HCT116 (cell line): Measurements from ENCODE around the gene DNASE2B. TPM values are rescaled to one million over a fixed set of nuclear protein-coding genes. Genes with fewer than 3 reads are reported as not detected.

Experiments
- ATAC-seq: fragments of 200-7000 bp; cut with Tn5 transposase; 2 replicates; pipeline ENCODE4 v1.9.1; 2020; ENCODE audit warnings: mild to moderate bottlenecking, moderate library complexity
- BruUV-seq: library from RNA; stranded (reverse); fragments of 400-500 nt; replicated peaks from 2 replicates; lab custom pipeline; 2021; lab: Mats Ljungman, UMichigan
- CTCF ChIA-PET: fragments of 300-600 bp; sonication (Branson Sonifier 250); formaldehyde crosslinking; loops from one replicate; lab custom pipeline; 2021; ENCODE audit warnings: antibody characterized with exemption; lab: Charles Lee
- POLR2A ChIA-PET: fragments of 300-600, 350-600 bp; sonication (Branson Sonifier 250); formaldehyde crosslinking; loops from one replicate; lab custom pipeline; 2021; ENCODE audit warnings: antibody characterized with exemption; lab: Charles Lee
- RAD21 ChIA-PET, 2 experiments: fragments of 300-600 bp; sonication (Branson Sonifier 250); formaldehyde crosslinking; loops; one replicate each; lab custom pipeline; 2023; ENCODE audit warnings: low total read pairs in 2 of 2; ENCODE audit not compliant: uncharacterized antibody in 2 of 2, unreplicated experiment in 2 of 2, low non-redundant PET in 1 of 2; lab: Charles Lee
- DNase-seq: peaks from one replicate; pipeline ENCODE4 v3.0.0-alpha.2; 2010; ENCODE audit warnings: low read depth, low spot score
- H2AFZ ChIP-seq: fragments of 200-600 bp; shearing (Covaris generic), sonication (generic); 2 replicates; pipeline ENCODE4 v1.6.1; 2017; ENCODE audit warnings: low read depth, mixed run types, mixed read lengths, antibody characterized with exemption, low read length; ENCODE audit not compliant: poor library complexity, severe bottlenecking
- H3K27ac ChIP-seq: 2 replicates; pipeline ENCODE4 v1.5.1; 2012; ENCODE audit warnings: low read depth, low read length
- H3K27me3 ChIP-seq: fragments of 200-600 bp; sonication (generic); 2 replicates; pipeline ENCODE4 v1.6.1; 2016; ENCODE audit warnings: mixed run types, low read length, mixed read lengths; ENCODE audit not compliant: insufficient read depth
- H3K36me3 ChIP-seq, 2 experiments: fragments of 200-500 bp in 1 of 2; fragments of 200-600 bp in 1 of 2; sonication (Bioruptor generic) in 1 of 2; sonication (generic) in 1 of 2; 2 replicates each; pipeline versions ENCODE4 v1.5.1 to v1.6.1; 2014 to 2016; ENCODE audit warnings: low read length in 2 of 2, inconsistent platforms in 1 of 2, mixed read lengths in 1 of 2, mixed run types in 1 of 2; ENCODE audit not compliant: insufficient read depth in 2 of 2, control insufficient read depth in 1 of 2
- H3K4me1 ChIP-seq, 2 experiments: fragments of 200-600 bp in 1 of 2; sonication (generic) in 1 of 2; 2 replicates each; pipeline versions ENCODE4 v1.5.1 to v1.6.1; 2012 to 2017; ENCODE audit warnings: low read length in 2 of 2, inconsistent platforms in 1 of 2, mild to moderate bottlenecking in 1 of 2, mixed read lengths in 1 of 2, mixed run types in 1 of 2, moderate library complexity in 1 of 2; ENCODE audit not compliant: insufficient read depth in 2 of 2, control insufficient read depth in 1 of 2
- H3K4me2 ChIP-seq: fragments of 200-600 bp; sonication (generic); 2 replicates; pipeline ENCODE4 v1.6.1; 2017; ENCODE audit warnings: mixed run types, low read length, mixed read lengths
- H3K4me3 ChIP-seq, 2 experiments: fragments of 200-600 bp in 1 of 2; sonication (generic) in 1 of 2; replicated peaks in 1 of 2; 2 replicates each; pipeline ENCODE4 v1.5.1; 2011 to 2016; ENCODE audit warnings: low read length in 2 of 2, control low read depth in 1 of 2, low read depth in 1 of 2, mild to moderate bottlenecking in 1 of 2, mixed read lengths in 1 of 2, mixed run types in 1 of 2
- H3K79me2 ChIP-seq: fragments of 200-600 bp; sonication (generic); 2 replicates; pipeline ENCODE4 v1.6.1; 2017; ENCODE audit warnings: mild to moderate bottlenecking, mixed run types, low read length, moderate library complexity, mixed read lengths; ENCODE audit not compliant: insufficient read depth
- H3K9ac ChIP-seq: fragments of 200-600 bp; sonication (generic); 2 replicates; pipeline ENCODE4 v1.6.1; 2016; ENCODE audit warnings: low read length, mixed read lengths
- H3K9me2 ChIP-seq: fragments of 200-600 bp; sonication (generic), shearing (Covaris generic); 2 replicates; pipeline ENCODE4 v1.6.1; 2017; ENCODE audit warnings: mixed run types, mild to moderate bottlenecking, moderate library complexity; ENCODE audit not compliant: insufficient read depth
- H3K9me3 ChIP-seq, 2 experiments: fragments of 200-500 bp in 1 of 2; fragments of 200-600 bp in 1 of 2; sonication (Bioruptor generic) in 1 of 2; sonication (generic) in 1 of 2; 2 replicates each; pipeline ENCODE4 v1.6.1; 2014 to 2017; ENCODE audit warnings: low read length in 2 of 2, mixed read lengths in 2 of 2, inconsistent platforms in 1 of 2, low read depth in 1 of 2, mild to moderate bottlenecking in 1 of 2, mixed run types in 1 of 2, moderate library complexity in 1 of 2; ENCODE audit not compliant: control insufficient read depth in 1 of 2, insufficient read depth in 1 of 2
- H4K20me1 ChIP-seq: fragments of 200-600 bp; sonication (generic), shearing (Covaris generic); 2 replicates; pipeline ENCODE4 v1.6.1; 2017; ENCODE audit warnings: mixed run types, mild to moderate bottlenecking, moderate library complexity; ENCODE audit not compliant: insufficient read depth
- CBX3 ChIP-seq: IDR thresholded peaks from 2 replicates; pipeline ENCODE4 v1.6.1; 2012; ENCODE audit warnings: low read depth
- CTCF ChIP-seq, 3 experiments: fragments of 200-600 bp in 1 of 3; sonication (generic) in 1 of 3; IDR thresholded peaks in 2 of 3; conservative IDR thresholded peaks in 1 of 3; 2 replicates each; pipeline ENCODE4 v1.5.1; 2012 to 2017; ENCODE audit warnings: low read depth in 2 of 3, low read length in 2 of 3, antibody characterized with exemption in 1 of 3, borderline replicate concordance in 1 of 3, control low read depth in 1 of 3, mild to moderate bottlenecking in 1 of 3, mixed read lengths in 1 of 3, mixed run types in 1 of 3, moderate library complexity in 1 of 3; ENCODE audit not compliant: insufficient read depth in 1 of 3
- EGR1 ChIP-seq: IDR thresholded peaks from 2 replicates; pipeline ENCODE4 v1.6.1; 2012; ENCODE audit warnings: low read depth
- ELF1 ChIP-seq: IDR thresholded peaks from 2 replicates; pipeline ENCODE4 v1.6.1; 2012; ENCODE audit warnings: low read depth, borderline replicate concordance
- EZH2 ChIP-seq: fragments of 200-600 bp; sonication (generic); IDR thresholded peaks from 2 replicates; pipeline ENCODE4 v1.6.1; 2017; ENCODE audit warnings: antibody characterized with exemption, mixed run types
- EZH2phosphoT487 ChIP-seq: fragments of 200-600 bp; IDR thresholded peaks from 2 replicates; pipeline ENCODE4 v1.6.1; 2018; ENCODE audit warnings: antibody characterized with exemption, borderline replicate concordance
- JUND ChIP-seq: IDR thresholded peaks from 2 replicates; pipeline ENCODE4 v1.6.1; 2012
- POLR2AphosphoS5 ChIP-seq: IDR thresholded peaks from 2 replicates; pipeline ENCODE4 v1.6.1; 2011; ENCODE audit warnings: mild to moderate bottlenecking, low read depth, low read length, moderate library complexity
- RAD21 ChIP-seq: IDR thresholded peaks from 2 replicates; pipeline ENCODE4 v1.6.1; 2012; ENCODE audit warnings: low read depth, mild to moderate bottlenecking
- SIN3A ChIP-seq: IDR thresholded peaks from 2 replicates; pipeline ENCODE4 v1.6.1; 2012; ENCODE audit warnings: low read depth
- SP1 ChIP-seq: IDR thresholded peaks from 2 replicates; pipeline ENCODE4 v1.6.1; 2012; ENCODE audit warnings: low read depth
- SRF ChIP-seq: IDR thresholded peaks from 2 replicates; pipeline ENCODE4 v1.6.1; 2012; ENCODE audit warnings: low read depth
- TCF7L2 ChIP-seq: IDR thresholded peaks from 2 replicates; pipeline ENCODE4 v1.7.0; 2011; ENCODE audit warnings: borderline replicate concordance, inconsistent platforms; ENCODE audit not compliant: insufficient read depth, insufficient read length; ENCODE audit errors: extremely low read depth
- YY1 ChIP-seq: IDR thresholded peaks from 2 replicates; pipeline ENCODE4 v1.6.1; 2011; ENCODE audit warnings: low read length, low read depth, moderate library complexity, mild to moderate bottlenecking; ENCODE audit not compliant: insufficient replicate concordance; ENCODE audit errors: extremely low read depth
- ZBTB33 ChIP-seq: IDR thresholded peaks from 2 replicates; pipeline ENCODE4 v1.6.1; 2011; ENCODE audit warnings: mild to moderate bottlenecking, low read length, moderate library complexity; ENCODE audit not compliant: insufficient replicate concordance; ENCODE audit errors: extremely low read depth
- ZFX ChIP-seq: fragments of 450-650 bp; IDR thresholded peaks from 2 replicates; pipeline ENCODE4 v1.6.1; 2017
- ZNF274 ChIP-seq: fragments of 200-500 bp; sonication (Bioruptor generic); IDR thresholded peaks from 2 replicates; pipeline ENCODE4 v1.6.1; 2014; ENCODE audit warnings: mild to moderate bottlenecking, low read depth, low read length, inconsistent platforms
- intact Hi-C: fragments of 100-400 bp; cut with micrococcal nuclease; formaldehyde crosslinking; loops from 2 replicates; pipeline ENCODE4 v1.10.0; 2022
- total RNA-seq: library from RNA; stranded (reverse); gene quantifications from one replicate; pipeline ENCODE4 v1.2.1, GENCODE V29; 2021; ENCODE audit not compliant: unreplicated experiment
- TF ChIP-seq, protein P1 (sequence below): IDR thresholded peaks from 2 replicates; pipeline ENCODE4 v1.6.1; 2012
- TF ChIP-seq, protein P2 (sequence below): IDR thresholded peaks from 2 replicates; pipeline ENCODE4 v1.6.1; 2012

The DNASE2B gene
- total RNA-seq, 1 experiment from 2014 or later: 0.42 TPM

GRCh38 chr1:84365225-84366221 lies 32.8 kb upstream of the DNASE2B start:
- ChIA-PET POLR2A (interaction anchor here (0.7 to 3.0 kb wide), 10 partner anchors 9 to 221 kb away, joined by 3 to 9 read pairs (median 4); partner anchors contain the start of genes PRKACB and SAMD13), RAD21 (no interaction called here), CTCF (no interaction called here)
- Histone ChIP-seq H2AFZ (no peak overlapping the region), H3K9ac (peak overlapping the region; percentile 54), H3K27me3 (no peaks in the 10 kb centered on the region), H3K27ac (peak overlapping the region; percentile 99), H3K4me3 (peak overlapping the region in 1 of 2 experiments; percentile 1; a peak in 1 of 4 replicates), H4K20me1 (no peaks in the 10 kb centered on the region), H3K4me2 (peak overlapping the region; percentile 56), H3K9me3 (no peaks in the 10 kb centered on the region), H3K79me2 (no peaks in the 10 kb centered on the region), H3K36me3 (0 out of 4 replicates have a peak, but pooled peaks cover 0 to 4% of the 10 kb centered on the region in 2 experiments), H3K4me1 (peaks cover 38 to 63% of the 10 kb centered on the region in 2 experiments), H3K9me2 (no peaks in the 10 kb centered on the region)
- ATAC-seq (peak; percentile 87), DNase-seq (peak; percentile 99)
- BruUV-seq: TSS peak; percentile 83
- intact Hi-C loops: loop anchor here (2.0 to 5.0 kb wide), 4 partner anchors 67 to 209 kb away; no protein-coding TSS in a partner anchor
- TF ChIP-seq SP1 (peak; percentile 98), RAD21 (peak; percentile 40; the same call in 1 of the 2 replicates), YY1 (peak; percentile 76), EZH2 (no peak), CTCF (IDR thresholded peaks at IDR 0.05 in 2 of 3, conservative IDR thresholded peaks at IDR 0.05 in 1 of 3; ENCODE audit: borderline replicate concordance in 1 of 3, insufficient read depth in 1 of 3, low read depth in 2 of 3, low read length in 2 of 3) (no peak), ZNF274 (no peak), TCF7L2 (peak; percentile 99), EZH2phosphoT487 (no peak), JUND (peak; percentile 100), ELF1 (peak; percentile 36; the same call in 1 of the 2 replicates), ZFX (no peak), SRF (peak; percentile 86), CBX3 (peak; percentile 91), EGR1 (no peak), ZBTB33 (no peak), SIN3A (peak; percentile 71; the same call in 1 of the 2 replicates), POLR2AphosphoS5 (peak; percentile 81; the same call in 1 of the 2 replicates)
- TF ChIP-seq, protein P1, sequence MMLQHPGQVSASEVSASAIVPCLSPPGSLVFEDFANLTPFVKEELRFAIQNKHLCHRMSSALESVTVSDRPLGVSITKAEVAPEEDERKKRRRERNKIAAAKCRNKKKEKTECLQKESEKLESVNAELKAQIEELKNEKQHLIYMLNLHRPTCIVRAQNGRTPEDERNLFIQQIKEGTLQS: peak; percentile 88
- TF ChIP-seq, protein P2, sequence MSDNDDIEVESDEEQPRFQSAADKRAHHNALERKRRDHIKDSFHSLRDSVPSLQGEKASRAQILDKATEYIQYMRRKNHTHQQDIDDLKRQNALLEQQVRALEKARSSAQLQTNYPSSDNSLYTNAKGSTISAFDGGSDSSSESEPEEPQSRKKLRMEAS: peak; percentile 49; the same call in 1 of the 2 replicates
